GM08714 (cell line): ENCODE data around the gene IGSF21.
"Not testable (repeated sequence)": the region's sequence is repeated elsewhere in the genome, so short reads cannot be mapped to it uniquely, and the experiment has no call there.

Source experiments
- H3K4me3 ChIP-seq: fragments of 200-500 bp; sonication (Bioruptor generic); 2 replicates; pipeline ENCODE4 v1.5.1; 2014; ENCODE audit warnings: mild to moderate bottlenecking, low read length, inconsistent platforms
- ZNF274 ChIP-seq: IDR thresholded peaks from 2 replicates; pipeline ENCODE4 v1.6.1; 2012; ENCODE audit warnings: mild to moderate bottlenecking, low read depth, low read length

IGSF21 gene

GRCh38 chr1:18352636-18353265 lies 245.2 kb downstream of the IGSF21 start:
- no peak overlapping the region for H3K4me3 ChIP-seq
- TF ChIP-seq ZNF274, result no peak

GRCh38 chr1:18353528-18353927 lies 245.9 kb downstream of the IGSF21 start:
- no peak overlapping the region for H3K4me3 ChIP-seq
- no peak for TF ChIP-seq ZNF274

- no peak overlapping the region for H3K4me3 ChIP-seq
- TF ChIP-seq ZNF274, result no peak
These were observed 246.4 kb downstream of the IGSF21 start for GRCh38 chr1:18353992-18354391.

DNA sequence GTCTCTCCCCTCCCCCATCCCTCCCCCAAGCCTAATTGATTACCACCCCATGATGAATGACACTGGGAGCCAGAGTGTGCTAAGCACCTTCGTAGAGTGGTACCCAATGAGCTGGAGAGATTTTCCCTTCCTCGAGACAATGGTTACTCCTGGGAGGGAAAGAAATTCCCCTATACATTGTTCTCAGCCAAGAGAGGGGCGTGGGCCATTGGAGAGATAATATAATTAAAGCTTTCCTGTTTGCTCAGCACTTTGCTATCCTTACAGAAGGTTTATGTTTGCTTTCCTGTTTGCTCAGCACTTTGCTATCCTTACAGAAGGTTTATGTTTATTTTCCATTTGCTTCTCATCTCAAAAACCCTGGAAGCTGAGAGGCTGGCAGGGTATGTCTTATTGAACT lies 247.0 kb downstream of the IGSF21 start:
- H3K4me3 ChIP-seq, result no peak overlapping the region
- no peak for TF ChIP-seq ZNF274

DNA sequence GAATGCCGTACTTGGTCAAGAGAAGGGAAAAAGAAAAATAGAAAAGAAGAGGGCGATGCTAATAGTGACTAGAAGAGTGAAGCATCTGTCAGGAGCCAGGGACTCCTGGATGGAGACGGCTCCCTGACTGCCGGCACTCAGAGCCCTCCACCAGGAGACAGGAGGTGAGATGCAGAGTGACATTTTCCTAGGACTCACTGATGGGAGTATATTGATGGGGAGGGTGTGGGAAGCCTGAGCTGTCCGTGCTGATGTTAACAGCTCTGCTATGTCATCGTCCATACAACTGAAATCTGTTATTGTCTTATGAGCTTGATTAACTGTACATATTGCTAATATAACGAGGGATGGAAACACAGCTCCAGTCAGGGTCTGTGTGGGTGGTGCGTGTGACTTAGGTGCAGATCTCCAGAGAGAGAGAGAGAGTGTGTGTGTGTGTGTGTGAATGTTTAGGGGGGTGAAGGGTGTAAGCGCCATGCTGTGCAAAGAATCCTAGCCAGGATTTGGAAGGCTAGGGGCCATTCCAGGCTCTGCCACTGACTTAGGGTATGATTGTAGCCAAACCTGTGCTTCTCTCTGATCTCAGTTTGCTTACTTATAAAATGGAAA lies 250.1 kb downstream of the IGSF21 start:
- no peak overlapping the region for H3K4me3 ChIP-seq
- TF ChIP-seq ZNF274, result no peak

- TF ChIP-seq ZNF274, result no peak
- H3K4me3 ChIP-seq, result no peak overlapping the region
These were observed 251.0 kb downstream of the IGSF21 start for GRCh38 chr1:18358600-18358999.

GRCh38 chr1:18360251-18360650 lies 252.7 kb downstream of the IGSF21 start:
- H3K4me3 ChIP-seq, result no peak overlapping the region
- no peak for TF ChIP-seq ZNF274

DNA sequence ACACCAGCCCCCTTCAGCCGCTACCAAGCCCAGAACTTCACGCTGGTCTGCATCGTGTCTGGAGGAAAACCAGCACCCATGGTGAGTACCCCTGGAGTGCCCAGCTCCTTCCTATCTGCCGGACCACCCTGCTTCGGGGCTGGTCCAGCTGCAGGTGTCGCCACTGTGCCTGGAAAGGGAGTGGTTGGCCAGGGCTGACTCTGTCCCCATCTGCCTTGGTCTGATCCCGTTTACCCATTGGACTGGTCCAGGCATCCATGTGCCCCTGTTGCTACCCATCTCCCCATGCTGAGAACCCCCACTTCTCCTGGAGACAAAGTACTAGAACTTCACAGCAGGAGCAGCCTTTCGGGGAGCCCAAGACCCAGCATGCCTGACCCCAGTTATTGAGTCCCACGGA lies 254.6 kb downstream of the IGSF21 start:
- no peak for TF ChIP-seq ZNF274
- H3K4me3 ChIP-seq, result no peak overlapping the region

- no peak overlapping the region for H3K4me3 ChIP-seq
- TF ChIP-seq ZNF274, result no peak
These were observed 255.8 kb downstream of the IGSF21 start for GRCh38 chr1:18363436-18363835.

DNA sequence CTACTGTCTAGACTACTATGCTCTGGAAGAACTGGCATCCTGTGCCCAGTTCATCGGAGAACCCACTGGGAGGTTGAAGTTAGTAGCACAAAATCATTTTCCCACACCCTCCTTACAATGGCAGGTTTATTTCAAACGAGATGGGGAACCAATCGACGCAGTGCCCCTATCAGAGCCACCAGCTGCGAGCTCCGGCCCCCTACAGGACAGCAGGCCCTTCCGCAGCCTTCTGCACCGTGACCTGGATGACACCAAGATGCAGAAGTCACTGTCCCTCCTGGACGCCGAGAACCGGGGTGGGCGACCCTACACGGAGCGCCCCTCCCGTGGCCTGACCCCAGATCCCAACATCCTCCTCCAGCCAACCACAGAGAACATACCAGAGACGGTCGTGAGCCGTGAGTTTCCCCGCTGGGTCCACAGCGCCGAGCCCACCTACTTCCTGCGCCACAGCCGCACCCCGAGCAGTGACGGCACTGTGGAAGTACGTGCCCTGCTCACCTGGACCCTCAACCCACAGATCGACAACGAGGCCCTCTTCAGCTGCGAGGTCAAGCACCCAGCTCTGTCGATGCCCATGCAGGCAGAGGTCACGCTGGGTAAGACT lies 257.6 kb downstream of the IGSF21 start:
- H3K4me3 ChIP-seq, result no peak overlapping the region
- no peak for TF ChIP-seq ZNF274

DNA sequence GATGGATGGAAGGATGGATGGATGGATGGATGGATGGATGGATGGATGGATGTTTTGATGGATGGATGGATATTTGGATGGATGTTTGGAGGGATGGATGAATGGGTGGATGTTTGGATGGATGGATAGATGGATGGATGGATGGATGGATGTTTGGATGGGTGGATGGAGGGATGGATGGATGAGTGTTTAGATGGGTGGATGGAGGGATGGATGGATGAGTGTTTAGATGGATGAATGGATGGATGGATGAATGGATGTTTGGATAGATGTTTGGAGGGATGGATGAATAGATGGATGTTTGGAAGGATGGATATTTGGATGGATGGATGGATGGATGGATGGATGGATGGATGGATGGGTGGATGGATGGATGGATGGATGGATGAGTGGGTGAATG lies 264.9 kb downstream of the IGSF21 start:
- H3K4me3 ChIP-seq, result not testable (repeated sequence)

GRCh38 chr1:18373151-18373550 lies 265.6 kb downstream of the IGSF21 start:
- no peak overlapping the region for H3K4me3 ChIP-seq
- no peak for TF ChIP-seq ZNF274

GRCh38 chr1:18373882-18374493 lies 266.4 kb downstream of the IGSF21 start:
- H3K4me3 ChIP-seq, result no peak overlapping the region
- TF ChIP-seq ZNF274, result no peak

DNA sequence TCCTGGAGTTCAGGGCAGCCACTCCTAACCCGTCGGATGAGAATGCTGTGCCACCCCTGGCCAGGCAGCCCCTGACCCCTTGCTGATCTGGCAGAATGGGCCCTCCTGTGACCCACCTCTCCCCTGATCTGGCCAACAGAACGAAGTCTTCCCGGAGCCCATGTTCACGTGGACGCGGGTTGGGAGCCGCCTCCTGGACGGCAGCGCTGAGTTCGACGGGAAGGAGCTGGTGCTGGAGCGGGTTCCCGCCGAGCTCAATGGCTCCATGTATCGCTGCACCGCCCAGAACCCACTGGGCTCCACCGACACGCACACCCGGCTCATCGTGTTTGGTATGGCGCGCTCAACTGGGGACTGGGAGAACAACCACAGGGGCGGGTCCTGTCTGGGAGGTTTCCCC lies 269.1 kb downstream of the IGSF21 start:
- no peak for TF ChIP-seq ZNF274
- no peak overlapping the region for H3K4me3 ChIP-seq

- no peak for TF ChIP-seq ZNF274
- no peak overlapping the region for H3K4me3 ChIP-seq
These were observed 272.7 kb downstream of the IGSF21 start for GRCh38 chr1:18380288-18380687.
